ENCODE results near the gene LAMB2. TPM values are rescaled to one million over a fixed set of nuclear protein-coding genes. Genes with fewer than 3 reads are reported as not detected.

LAMB2 gene
- total RNA-seq, 1 experiment from 2014 or later: 118 TPM

DNA sequence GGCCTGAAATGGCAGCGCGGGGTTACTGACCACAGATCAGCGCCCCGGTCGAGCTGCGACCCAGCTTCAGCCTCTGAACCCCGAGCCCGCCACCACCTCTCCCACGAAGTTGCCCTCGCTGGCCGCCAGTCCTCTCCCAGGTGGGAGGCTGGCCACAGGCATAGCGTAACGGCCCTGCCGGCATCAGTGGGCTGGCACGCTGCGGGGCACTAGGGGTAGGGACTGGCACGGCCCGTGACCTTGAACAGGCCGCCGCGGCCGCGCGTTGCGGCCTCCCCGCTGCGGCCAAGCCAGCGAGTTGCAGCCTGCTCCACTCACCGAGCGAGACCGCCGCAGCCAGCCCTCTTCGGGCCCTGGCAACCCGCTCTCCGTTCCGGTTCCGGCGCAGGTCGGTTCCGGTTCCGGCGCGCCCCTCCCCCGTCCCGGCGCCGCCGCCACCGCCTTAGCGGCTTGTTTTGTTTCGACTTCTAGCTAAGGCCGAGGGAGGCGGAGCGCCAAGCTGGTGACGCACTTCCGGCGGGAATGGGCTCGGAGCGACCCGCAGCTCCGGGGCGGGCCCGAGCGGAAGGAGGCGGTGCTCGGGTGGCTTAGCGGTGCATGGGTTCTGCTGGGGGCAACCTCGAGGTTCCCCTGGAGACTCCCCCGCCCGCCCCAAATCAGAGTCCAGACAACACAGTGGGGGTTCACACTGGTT, 12.3 kb downstream of the LAMB2 start, which contains the start of gene USP19 (continued):
- TF ChIP-seq, protein P1, sequence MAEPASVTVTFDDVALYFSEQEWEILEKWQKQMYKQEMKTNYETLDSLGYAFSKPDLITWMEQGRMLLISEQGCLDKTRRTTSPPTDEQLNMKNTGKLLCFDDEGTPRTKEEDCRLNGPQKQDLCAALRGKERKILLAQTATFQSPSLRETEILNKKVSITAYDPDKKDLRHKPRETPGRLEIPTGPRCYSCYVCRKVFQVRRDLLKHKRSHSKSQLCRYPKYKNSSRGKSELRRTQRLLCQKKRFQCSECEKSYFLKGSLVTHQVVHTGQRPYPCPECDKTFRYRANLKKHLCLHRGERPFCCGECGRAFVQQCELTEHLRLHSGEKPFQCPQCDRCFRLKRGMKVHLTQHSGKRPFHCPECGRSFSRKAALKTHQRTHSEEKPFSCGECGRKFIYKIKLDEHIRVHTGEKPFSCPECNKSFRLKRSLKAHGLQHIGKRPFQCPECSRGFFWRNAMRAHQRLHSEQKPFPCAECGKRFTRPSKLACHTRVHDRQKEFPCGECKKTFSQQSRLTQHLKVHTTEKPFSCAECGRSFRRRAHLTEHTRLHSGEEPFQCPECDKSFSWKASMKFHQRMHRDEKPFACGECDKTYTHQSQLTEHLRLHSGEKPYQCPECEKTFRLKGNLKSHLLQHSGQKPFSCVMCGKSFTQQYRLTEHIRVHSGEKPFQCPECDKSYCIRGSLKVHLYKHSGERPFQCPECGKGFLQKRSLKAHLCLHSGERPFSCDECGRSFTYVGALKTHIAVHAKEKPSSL (CRISPR knock-in tag; conservative IDR thresholded peaks at IDR 0.05): no peak
- TF ChIP-seq ZNF263 (CRISPR knock-in tag; IDR thresholded peaks at IDR 0.05; ENCODE audit: low read depth) (no peak), RORB (CRISPR knock-in tag; IDR thresholded peaks at IDR 0.05) (no peak), MYBL2 (CRISPR knock-in tag; IDR thresholded peaks at IDR 0.05) (peak; percentile 79; the same call in 1 of the 2 replicates), ATF1 (CRISPR knock-in tag; IDR thresholded peaks at IDR 0.05) (no peak), FOXK1 (CRISPR knock-in tag; IDR thresholded peaks at IDR 0.05) (peak; percentile 97), ZNF416 (CRISPR knock-in tag; IDR thresholded peaks at IDR 0.05) (no peak), ZNF219 (CRISPR knock-in tag; IDR thresholded peaks at IDR 0.05; ENCODE audit: borderline replicate concordance) (no peak), SOX15 (CRISPR knock-in tag; IDR thresholded peaks at IDR 0.05) (no peak), NFE2L1 (CRISPR knock-in tag; IDR thresholded peaks at IDR 0.05) (no peak), RELA (CRISPR knock-in tag; IDR thresholded peaks at IDR 0.05; ENCODE audit: borderline replicate concordance) (no peak; the same call in none of the 2 replicates), SP1 (CRISPR knock-in tag; conservative IDR thresholded peaks at IDR 0.05) (peak; percentile 90), CREB1 (CRISPR knock-in tag; IDR thresholded peaks at IDR 0.05) (0 out of 2 replicates have a peak, but pooled peaks have one; percentile 25), TCF7 (CRISPR knock-in tag; IDR thresholded peaks at IDR 0.05; ENCODE audit: low read depth) (0 out of 2 replicates have a peak, but pooled peaks have one; percentile 59), OVOL2 (CRISPR knock-in tag; IDR thresholded peaks at IDR 0.05; ENCODE audit: borderline replicate concordance) (no peak)
- TF ChIP-seq, protein P2, sequence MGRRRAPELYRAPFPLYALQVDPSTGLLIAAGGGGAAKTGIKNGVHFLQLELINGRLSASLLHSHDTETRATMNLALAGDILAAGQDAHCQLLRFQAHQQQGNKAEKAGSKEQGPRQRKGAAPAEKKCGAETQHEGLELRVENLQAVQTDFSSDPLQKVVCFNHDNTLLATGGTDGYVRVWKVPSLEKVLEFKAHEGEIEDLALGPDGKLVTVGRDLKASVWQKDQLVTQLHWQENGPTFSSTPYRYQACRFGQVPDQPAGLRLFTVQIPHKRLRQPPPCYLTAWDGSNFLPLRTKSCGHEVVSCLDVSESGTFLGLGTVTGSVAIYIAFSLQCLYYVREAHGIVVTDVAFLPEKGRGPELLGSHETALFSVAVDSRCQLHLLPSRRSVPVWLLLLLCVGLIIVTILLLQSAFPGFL (CRISPR knock-in tag; IDR thresholded peaks at IDR 0.05; ENCODE audit: borderline replicate concordance): no peak
- TF ChIP-seq, protein P3, sequence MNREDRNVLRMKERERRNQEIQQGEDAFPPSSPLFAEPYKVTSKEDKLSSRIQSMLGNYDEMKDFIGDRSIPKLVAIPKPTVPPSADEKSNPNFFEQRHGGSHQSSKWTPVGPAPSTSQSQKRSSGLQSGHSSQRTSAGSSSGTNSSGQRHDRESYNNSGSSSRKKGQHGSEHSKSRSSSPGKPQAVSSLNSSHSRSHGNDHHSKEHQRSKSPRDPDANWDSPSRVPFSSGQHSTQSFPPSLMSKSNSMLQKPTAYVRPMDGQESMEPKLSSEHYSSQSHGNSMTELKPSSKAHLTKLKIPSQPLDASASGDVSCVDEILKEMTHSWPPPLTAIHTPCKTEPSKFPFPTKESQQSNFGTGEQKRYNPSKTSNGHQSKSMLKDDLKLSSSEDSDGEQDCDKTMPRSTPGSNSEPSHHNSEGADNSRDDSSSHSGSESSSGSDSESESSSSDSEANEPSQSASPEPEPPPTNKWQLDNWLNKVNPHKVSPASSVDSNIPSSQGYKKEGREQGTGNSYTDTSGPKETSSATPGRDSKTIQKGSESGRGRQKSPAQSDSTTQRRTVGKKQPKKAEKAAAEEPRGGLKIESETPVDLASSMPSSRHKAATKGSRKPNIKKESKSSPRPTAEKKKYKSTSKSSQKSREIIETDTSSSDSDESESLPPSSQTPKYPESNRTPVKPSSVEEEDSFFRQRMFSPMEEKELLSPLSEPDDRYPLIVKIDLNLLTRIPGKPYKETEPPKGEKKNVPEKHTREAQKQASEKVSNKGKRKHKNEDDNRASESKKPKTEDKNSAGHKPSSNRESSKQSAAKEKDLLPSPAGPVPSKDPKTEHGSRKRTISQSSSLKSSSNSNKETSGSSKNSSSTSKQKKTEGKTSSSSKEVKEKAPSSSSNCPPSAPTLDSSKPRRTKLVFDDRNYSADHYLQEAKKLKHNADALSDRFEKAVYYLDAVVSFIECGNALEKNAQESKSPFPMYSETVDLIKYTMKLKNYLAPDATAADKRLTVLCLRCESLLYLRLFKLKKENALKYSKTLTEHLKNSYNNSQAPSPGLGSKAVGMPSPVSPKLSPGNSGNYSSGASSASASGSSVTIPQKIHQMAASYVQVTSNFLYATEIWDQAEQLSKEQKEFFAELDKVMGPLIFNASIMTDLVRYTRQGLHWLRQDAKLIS (CRISPR knock-in tag; IDR thresholded peaks at IDR 0.05; ENCODE audit: borderline replicate concordance): 0 out of 2 replicates have a peak, but pooled peaks have one; percentile 52
- TF ChIP-seq, protein P4, sequence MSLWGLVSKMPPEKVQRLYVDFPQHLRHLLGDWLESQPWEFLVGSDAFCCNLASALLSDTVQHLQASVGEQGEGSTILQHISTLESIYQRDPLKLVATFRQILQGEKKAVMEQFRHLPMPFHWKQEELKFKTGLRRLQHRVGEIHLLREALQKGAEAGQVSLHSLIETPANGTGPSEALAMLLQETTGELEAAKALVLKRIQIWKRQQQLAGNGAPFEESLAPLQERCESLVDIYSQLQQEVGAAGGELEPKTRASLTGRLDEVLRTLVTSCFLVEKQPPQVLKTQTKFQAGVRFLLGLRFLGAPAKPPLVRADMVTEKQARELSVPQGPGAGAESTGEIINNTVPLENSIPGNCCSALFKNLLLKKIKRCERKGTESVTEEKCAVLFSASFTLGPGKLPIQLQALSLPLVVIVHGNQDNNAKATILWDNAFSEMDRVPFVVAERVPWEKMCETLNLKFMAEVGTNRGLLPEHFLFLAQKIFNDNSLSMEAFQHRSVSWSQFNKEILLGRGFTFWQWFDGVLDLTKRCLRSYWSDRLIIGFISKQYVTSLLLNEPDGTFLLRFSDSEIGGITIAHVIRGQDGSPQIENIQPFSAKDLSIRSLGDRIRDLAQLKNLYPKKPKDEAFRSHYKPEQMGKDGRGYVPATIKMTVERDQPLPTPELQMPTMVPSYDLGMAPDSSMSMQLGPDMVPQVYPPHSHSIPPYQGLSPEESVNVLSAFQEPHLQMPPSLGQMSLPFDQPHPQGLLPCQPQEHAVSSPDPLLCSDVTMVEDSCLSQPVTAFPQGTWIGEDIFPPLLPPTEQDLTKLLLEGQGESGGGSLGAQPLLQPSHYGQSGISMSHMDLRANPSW (CRISPR knock-in tag; conservative IDR thresholded peaks at IDR 0.05; ENCODE audit: low read depth): no peak
- TF ChIP-seq, protein P5, sequence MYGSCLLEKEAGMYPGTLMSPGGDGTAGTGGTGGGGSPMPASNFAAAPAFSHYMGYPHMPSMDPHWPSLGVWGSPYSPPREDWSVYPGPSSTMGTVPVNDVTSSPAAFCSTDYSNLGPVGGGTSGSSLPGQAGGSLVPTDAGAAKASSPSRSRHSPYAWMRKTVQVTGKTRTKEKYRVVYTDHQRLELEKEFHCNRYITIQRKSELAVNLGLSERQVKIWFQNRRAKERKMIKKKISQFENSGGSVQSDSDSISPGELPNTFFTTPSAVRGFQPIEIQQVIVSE (CRISPR knock-in tag; IDR thresholded peaks at IDR 0.05; ENCODE audit: borderline replicate concordance): no peak
- TF ChIP-seq, protein P6, sequence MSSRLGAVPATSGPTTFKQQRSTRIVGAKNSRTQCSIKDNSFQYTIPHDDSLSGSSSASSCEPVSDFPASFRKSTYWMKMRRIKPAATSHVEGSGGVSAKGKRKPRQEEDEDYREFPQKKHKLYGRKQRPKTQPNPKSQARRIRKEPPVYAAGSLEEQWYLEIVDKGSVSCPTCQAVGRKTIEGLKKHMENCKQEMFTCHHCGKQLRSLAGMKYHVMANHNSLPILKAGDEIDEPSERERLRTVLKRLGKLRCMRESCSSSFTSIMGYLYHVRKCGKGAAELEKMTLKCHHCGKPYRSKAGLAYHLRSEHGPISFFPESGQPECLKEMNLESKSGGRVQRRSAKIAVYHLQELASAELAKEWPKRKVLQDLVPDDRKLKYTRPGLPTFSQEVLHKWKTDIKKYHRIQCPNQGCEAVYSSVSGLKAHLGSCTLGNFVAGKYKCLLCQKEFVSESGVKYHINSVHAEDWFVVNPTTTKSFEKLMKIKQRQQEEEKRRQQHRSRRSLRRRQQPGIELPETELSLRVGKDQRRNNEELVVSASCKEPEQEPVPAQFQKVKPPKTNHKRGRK (CRISPR knock-in tag; IDR thresholded peaks at IDR 0.05; ENCODE audit: borderline replicate concordance): no peak
